Measurements from ENCODE around the gene CTH.
"Not testable (repeated sequence)": the region's sequence is repeated elsewhere in the genome, so short reads cannot be mapped to it uniquely, and the experiment has no call there.

The CTH gene

GRCh38 chr1:70411360-70411844, 334 bp downstream of the CTH start:
- DNase-seq: no peak

DNA sequence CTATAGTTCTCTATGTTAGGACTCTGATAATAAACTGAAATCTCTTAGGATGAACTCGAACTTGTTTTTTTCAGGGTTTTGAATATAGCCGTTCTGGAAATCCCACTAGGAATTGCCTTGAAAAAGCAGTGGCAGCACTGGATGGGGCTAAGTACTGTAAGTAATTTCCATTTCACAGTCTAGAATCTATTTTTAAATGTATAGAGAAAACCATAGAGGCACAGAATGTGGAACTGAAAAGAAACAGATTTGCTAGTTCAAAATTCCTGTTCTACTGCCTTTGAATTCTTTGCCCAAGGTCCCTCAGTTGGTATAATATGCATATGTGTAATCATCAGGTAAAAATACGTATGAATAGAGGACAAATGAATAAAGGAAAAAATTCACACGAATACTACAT, 4.8 kb downstream of the CTH start:
- DNase-seq: no peak

DNA sequence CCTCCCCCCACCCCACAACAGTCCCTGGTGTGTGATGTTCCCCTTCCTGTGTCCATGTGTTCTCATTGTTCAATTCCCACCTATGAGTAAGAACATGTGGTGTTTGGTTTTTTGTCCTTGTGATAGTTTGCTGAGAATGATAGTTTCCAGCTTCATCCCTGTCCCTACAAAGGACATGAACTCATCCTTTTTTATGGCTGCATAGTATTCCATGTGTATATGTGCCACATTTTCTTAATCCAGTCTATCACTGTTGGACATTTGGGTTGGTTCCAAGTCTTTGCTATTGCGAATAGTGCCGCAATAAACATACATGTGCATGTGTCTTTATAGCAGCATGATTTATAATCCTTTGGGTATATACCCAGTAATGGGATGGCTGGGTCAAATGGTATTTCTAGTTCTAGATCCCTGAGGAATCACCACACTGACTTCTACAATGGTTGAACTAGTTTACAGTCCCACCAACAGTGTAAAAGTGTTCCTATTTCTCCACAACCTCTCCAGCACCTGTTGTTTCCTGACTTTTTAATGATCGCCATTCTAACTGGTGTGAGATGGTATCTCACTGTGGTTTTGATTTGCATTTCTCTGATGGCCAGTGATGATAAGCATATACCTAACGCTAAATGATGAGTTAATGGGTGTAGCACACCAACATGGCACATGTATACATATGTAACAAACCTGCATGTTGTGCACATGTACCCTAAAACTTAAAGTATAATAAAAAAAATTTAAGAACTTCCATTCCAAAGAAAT, 8.1 kb downstream of the CTH start:
- not testable (repeated sequence) for DNase-seq

DNA sequence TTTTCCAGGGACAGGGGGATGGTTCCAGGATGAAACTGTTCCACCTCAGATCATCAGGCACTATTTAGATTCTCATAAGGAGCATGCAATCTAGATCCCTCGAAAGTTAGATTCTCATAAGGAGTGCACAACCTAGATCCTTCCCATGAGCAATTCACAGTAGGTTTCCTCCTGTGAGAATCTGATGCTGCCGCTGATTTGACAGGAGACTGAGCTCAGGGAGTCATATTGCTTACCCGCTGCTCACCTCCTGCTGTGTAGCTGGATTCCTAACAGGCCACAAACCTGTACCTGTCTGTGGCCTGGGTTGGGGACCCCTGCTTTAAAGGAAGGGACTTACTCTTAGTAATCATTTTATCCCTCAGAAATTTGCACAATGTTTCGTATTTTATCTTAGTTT, 9.3 kb downstream of the CTH start:
- peak; percentile 48 for DNase-seq

DNA sequence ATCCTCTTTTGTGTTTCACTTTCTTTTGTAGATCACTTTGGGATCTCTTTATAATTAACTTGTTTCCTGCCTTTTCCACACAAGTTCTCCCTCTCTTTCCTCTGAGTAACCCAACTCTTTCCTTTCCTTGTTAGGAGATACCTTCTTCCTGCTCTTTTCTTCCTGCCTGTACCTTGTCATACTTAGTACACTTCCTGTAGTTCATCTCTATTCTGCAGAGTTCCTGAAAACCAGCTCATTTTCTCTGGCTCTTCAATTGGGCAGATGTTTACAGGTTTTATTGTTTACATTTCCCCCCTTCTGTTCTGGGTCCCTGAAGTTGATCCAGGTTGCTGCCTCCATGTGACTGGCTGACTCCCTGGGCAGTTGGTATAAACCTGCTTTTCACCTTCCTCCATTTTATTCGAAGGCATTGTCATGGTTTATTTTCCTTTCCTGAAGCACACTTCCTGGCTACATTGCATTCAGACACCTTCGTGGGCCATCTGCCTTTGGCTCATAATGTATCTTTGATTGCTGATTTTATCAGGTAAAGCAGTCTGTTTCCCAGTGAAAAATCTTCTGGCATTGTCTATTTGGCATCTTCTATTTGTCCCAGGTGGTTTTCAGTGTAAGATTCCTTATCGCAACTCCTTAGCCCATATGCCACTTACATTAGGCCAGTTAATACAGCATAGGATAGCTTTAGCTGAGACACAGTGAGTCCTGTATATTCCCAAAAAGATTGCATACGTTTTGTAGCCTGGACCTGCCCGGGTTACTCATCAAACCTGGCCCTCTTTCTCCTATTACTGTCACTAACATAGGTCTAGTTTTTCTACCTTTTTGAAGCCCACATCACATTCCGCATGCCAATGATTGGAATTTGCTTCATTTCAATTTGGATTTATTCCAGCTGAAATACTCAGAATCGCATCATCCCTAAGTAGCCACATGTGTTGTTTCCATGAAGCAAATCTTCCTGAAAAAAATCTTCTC, 15.4 kb downstream of the CTH start:
- DNase-seq: peak; percentile 79

DNA sequence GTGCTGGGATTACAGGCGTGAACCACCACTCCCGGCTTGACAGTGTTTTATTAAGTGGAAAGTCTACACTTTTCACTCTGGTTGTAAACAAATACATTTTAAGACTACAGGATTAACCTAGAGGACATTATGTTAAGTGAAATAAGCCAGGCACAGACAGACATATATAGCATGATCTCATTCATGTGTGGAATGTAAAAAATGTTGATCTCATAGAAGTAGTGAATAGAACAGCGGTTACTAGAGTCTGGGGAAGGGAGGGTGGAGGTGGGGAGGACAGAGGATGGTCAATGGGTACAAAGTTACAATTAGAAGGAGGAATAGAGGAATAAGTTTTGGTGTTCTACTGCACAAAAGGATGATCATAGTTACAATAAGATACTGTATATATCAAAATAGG, 16.9 kb downstream of the CTH start:
- no peak for DNase-seq

GRCh38 chr1:70429219-70429618, 18.2 kb downstream of the CTH start:
- no peak for DNase-seq

GRCh38 chr1:70429757-70430156, 18.7 kb downstream of the CTH start:
- DNase-seq: no peak

DNA sequence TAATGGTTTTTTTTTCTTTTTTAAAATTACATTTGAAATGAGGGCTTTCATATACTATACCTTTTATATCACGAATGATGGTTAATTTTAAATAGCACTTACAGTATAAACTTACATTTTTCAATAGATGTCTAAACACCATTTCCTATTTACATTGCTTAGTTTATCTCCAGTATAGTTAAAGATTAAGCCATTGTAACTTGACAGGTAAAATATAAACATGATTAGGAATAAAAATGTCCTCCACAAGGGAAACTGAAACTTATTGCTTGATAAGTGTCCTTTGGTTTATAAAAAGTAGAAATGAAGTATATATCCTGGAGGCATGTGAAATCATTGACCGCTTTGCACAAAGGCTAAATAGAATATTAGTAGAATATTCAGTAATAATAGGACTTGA, 20.2 kb downstream of the CTH start:
- no peak for DNase-seq

- DNase-seq: no peak
Observed at GRCh38 chr1:70431874-70432273, 20.8 kb downstream of the CTH start.

GRCh38 chr1:70434253-70434859, 23.3 kb downstream of the CTH start:
- no peak for DNase-seq

DNA sequence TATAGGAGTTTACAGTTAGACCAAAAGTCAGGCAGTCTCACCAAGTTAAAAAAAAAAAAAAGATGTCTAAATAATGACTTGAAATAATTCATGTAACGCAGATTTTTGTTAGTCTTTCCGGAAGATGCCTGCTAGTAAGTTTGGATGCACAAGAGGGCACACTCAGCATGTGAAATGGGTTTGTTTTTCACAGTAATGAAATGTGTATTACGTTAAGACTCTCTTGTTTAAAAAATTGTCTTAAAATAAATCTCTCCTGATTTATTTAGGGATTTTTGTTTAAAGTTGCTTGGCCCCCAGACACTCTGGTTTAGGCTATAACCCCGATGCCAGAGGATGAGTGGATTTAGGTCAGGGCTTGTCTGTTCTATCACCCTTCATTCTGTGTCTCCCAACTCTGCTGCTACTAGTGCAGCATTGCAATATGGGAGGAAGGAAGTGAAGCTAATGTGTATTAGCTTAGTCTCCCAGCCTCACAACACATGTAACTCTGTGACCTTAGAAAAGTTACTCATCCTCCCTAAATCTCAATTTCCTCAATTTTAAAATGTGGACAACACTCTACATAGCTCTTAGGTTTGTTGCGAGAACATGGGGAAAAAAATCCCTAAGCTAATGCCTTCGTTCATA, 25.7 kb downstream of the CTH start:
- no peak for DNase-seq

GRCh38 chr1:70438529-70438928, 27.5 kb downstream of the CTH start:
- DNase-seq: no peak

- no peak for DNase-seq
Observed at GRCh38 chr1:70440642-70441391, 29.7 kb downstream of the CTH start.

GRCh38 chr1:70441392-70442035, 30.4 kb downstream of the CTH start:
- no peak for DNase-seq

DNA sequence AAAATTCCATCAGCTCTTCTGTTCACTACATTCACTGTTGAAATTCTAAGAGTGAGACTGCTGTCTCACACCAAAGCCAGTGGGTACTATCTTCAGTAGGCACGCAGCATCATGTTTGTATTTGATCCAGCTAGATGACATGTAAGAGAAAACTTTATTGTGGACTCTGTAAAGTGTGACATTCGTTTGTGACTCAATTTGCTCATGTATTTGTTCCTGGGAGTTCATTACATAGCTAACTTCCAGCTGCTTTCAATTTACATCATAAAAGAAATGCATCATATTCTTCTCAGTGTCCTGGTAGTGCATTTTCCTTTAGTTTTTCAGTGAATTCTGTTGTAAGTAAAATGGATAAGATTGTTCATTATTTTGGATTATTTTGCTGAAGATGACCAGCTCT, 31.4 kb downstream of the CTH start:
- DNase-seq: no peak

- no peak for DNase-seq
Observed at GRCh38 chr1:70443739-70444138, 32.7 kb downstream of the CTH start.

GRCh38 chr1:70449049-70449448, 38.0 kb downstream of the CTH start:
- DNase-seq: no peak

DNA sequence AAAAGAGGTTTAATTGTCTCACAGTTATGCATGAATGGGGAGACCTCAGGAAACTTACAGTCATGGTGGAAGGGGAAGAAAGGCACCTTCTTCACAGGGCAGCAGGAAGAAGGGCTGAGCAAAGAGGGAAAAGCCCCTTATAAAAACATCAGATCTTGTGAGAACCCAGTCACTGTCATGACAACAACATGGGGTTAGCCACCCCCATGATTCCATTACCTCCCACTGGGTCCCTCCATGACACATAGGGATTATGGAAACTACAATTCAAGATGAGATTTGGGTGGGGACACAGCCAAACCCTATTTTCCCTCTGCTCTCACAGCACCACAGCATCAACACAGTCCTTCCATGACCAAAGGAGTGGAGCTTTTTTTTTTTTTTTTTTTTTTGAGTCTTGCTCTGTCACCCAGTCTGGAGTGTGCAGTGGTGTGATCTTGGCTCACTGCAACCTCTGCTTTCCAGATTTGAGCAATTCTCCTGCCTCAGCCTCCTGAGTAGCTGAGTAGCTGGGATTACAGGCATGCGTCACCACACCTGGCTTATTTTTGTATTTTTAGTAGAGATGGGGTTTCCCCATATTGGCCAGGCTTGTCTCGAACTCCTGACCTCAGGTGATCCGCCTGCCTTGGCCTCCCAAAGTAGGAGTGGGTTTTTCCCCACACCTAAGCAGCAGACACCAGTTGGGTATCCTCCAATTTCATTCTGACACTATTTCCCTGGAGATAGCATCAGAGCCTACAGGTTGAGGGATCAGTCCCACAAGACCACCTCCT, 41.3 kb downstream of the CTH start:
- not testable (repeated sequence) for DNase-seq

DNA sequence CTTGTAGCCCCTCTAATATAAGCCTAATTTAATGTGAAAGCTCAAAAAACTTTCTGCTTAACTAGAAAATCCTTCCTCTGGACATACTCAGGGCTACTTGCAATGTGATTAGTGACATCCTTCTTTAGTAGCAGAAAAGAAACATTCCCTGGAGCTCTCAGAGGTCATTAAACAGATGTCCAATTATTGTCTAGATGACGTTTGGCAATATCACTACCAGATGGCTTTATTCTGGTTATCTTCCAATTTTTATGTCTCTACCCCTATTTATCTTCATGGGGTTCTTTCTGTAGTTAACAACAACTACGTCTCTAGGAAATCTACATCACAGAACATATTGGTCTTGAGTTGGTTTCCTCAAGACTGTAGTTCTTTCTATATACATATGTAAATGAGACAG, 44.2 kb downstream of the CTH start:
- no peak for DNase-seq

- no peak for DNase-seq
Observed at GRCh38 chr1:70458131-70458530, 47.1 kb downstream of the CTH start.

Measured in NCI-H2171 (cell line).